Left kidney (tissue), 2 donors: Measurements from ENCODE around the gene RPRD1B. TPM values are rescaled to one million over a fixed set of nuclear protein-coding genes. Genes with fewer than 3 reads are reported as not detected.
"Not testable (repeated sequence)": the region's sequence is repeated elsewhere in the genome, so short reads cannot be mapped to it uniquely, and the experiment has no call there.

Source experiments
- DNase-seq: peaks from one replicate; pipeline ENCODE4 v3.0.0-alpha.2; 2013
- polyA plus RNA-seq: library from polyadenylated mRNA; unstranded; fragments of 120-200 nt; gene quantifications from one replicate; pipeline ENCODE4 v1.2.1, GENCODE V29; 2013; ENCODE audit not compliant: insufficient read length

RPRD1B gene
- polyA plus RNA-seq, 1 donor, result 43.6 TPM

- no peak for DNase-seq
These were observed 33.3 kb upstream of the RPRD1B start for GRCh38 chr20:38000293-38000692.

DNA sequence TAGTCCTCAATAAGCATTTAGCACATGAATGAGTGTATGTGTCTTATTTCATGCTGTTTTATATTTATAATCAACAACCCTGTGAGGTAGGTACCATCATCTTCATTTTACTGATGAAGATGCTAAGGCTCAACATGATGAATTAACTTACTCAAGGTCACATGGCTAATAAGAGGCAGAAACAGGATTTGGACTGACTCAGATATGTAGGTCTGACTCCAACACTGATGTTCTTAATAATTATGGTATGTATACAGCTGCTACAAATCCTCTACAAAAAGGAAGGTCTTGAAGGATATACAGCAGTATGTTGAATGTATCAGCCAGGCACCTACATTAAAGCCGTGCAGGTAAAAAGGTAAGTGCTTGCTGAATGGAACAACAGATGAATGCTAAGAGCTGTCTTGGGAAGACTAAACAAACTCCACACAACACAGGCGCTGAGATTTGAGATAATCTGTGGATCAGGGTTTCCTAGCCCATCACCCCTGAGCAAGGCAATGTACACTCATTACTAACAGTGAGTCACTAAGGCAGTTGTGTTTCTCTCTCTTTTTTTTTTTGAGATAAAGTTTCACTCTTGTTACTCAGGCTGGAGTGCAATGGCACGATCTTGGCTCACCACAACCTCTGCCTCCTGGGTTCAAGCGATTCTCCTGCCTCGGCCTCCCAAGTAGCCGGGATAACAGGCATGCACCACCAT lies 32.2 kb upstream of the RPRD1B start:
- DNase-seq, result no peak

GRCh38 chr20:38001981-38002380 lies 31.6 kb upstream of the RPRD1B start:
- no peak for DNase-seq

- no peak for DNase-seq
These were observed 31.1 kb upstream of the RPRD1B start for GRCh38 chr20:38002422-38002821.

GRCh38 chr20:38004416-38004815 lies 29.1 kb upstream of the RPRD1B start:
- no peak for DNase-seq

GRCh38 chr20:38005903-38006302 lies 27.6 kb upstream of the RPRD1B start:
- DNase-seq, result no peak

DNA sequence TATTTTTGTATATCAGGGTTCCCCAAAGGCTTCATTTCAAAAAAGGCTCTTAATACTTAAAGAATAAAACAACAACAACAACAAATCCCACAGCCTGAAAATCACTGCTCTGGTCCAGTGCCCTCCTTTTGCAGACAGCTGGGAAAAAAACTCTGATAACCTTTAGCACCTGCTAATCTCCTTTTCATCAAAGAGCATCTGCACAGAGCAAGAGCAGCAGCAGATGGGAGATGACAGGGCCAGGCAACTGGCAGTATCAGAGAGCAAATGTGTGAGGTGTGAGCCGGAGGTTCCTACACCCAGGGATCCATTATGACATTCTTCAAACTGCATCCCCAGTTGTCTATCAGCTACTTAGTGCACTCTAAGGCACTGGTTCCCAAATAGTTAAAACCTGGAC lies 26.0 kb upstream of the RPRD1B start:
- DNase-seq, result no peak

DNA sequence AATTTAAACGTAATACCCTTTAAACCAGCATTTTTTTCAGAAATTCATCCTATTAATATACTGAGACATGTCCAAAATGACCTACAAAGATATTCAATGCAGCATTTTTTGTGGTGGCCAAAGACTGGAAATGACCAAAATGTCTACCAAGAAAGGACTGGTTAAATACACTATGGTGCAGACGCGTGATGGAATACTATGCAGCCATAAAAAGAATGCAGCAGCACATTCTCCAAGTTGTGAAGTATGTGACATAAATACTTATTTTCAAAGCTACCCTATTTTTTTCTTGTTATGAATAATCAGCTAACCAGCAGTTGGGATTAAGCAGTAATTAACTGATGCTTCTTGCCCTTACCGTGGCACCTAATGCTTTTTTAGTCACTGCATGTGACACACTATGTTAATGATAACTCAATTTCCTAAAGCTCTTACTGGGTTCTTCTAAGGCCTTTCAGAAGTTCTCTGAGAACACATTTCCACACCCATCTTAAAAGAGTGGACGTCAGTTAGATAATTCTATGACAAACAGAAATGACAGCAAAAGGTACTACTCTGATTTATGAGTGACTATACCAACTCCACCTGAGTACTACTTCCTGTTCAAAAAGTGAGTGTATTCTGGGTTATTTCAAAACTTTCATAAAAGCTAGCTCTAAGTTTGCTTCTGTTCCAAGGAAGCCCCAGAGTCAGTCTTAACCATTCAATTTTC lies 25.2 kb upstream of the RPRD1B start:
- DNase-seq, result no peak

- DNase-seq, result not testable (repeated sequence)
These were observed 24.1 kb upstream of the RPRD1B start for GRCh38 chr20:38009416-38009815.

GRCh38 chr20:38011696-38012095 lies 21.9 kb upstream of the RPRD1B start:
- no peak for DNase-seq

DNA sequence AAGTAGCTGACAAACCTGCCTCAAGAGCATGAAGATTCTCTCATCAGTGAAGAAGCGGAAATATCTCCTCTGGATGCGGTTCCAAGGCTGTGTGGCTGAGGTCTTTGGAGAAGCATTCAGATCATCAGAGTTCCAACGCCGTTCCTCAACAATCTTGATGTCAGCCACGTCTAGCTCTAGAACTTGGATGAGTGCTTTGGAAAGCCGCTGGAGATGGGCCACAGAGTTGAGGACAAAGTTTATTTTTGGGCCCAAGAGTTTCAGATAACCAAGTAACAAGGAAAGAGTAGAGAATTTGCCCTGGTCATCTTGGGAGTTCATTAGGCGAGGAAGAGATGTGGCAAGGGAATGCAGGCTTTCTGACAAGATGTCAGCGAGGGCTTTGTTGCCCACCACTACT lies 21.2 kb upstream of the RPRD1B start:
- DNase-seq, result no peak

GRCh38 chr20:38013887-38014286 lies 19.7 kb upstream of the RPRD1B start:
- no peak for DNase-seq

DNA sequence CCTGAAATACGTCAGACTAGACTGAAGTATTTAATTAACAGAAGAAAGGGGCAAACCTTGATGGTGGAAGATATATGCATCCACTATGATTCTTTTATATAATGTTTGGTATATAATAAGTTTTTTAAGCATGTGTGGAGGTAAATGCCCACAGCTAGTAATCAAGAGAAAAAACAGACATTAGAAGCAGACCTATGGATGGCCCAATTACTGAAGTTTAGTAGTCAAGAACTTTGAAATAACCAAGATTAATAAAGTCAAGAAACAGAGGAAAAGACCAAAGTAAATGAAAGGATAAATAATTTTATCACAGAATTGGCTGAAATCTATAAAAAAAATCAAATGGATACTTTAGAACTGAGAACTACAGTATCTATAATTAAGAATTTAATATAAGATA lies 15.6 kb upstream of the RPRD1B start:
- DNase-seq, result no peak

- no peak for DNase-seq
These were observed 15.2 kb upstream of the RPRD1B start for GRCh38 chr20:38018385-38018784.

DNA sequence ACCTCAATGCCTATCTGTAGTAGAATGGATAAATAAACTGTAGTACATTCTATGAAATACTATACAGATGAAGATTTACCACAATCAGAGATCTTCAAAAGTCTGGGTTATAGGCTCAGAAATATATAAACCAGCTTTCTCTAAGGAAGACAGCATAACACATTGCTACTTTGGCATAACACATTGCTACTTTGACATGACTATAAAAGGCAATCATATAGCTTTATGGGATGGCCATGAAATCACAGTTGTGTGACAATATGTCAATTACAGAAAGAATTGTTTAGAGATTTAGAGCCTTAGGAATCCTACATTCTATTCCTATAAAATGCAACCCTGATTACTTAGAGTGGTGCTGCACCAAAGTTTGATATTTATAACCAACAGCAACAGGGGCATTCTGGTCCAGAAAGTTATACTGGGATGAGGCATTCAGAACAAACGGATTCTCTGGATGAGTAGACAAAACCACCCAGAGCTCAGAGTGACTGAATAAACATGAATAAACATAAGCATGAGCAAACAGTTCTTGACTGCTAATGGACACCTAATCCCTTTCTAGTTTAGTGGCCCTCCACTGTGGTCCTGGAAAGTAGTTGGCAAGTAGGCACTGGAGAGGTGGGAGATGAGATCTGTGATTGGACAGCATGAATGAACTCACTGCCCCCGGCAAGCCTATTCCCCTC lies 12.3 kb upstream of the RPRD1B start:
- no peak for DNase-seq

DNA sequence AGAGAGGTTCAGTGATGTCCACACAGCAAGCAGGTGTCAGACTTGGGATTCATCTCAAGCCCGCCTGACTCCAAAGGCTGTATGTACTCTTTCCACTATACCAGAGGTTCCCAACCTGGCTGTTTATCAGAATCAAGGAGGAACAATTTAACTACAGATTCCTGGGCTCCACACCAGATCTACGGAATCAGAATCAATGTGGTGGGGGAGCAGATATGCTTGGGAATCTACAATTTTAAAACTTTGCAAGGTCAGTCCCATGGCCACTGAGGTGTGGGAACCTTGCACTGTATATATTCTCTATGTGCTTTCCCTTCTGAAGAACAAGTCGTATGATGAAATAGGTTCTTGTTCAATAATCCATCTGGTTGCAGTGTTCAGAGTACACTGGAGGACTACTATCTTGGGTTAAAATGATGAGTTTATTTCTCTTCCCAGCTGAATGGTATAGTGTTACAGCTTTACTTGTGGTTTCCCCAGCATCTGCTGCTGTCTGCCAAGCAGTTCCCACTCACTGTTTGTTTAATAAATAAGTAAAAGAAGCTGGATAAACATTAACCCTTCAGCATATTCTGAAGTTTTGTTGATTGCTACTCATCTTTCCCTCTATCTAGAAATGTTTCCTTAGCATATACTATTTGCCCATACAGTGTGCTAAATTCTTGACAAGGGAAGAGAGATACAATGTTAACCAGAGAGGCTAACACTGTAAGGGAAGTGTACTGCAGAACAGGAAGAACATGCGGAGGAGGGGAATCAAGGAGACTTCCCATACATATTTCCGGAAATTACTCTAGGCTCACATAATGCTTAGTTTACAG lies 10.2 kb upstream of the RPRD1B start:
- peak; percentile 12 for DNase-seq

GRCh38 chr20:38024496-38024895 lies 9.1 kb upstream of the RPRD1B start:
- no peak for DNase-seq

- DNase-seq, result no peak
These were observed 4.1 kb upstream of the RPRD1B start for GRCh38 chr20:38029453-38029852.

DNA sequence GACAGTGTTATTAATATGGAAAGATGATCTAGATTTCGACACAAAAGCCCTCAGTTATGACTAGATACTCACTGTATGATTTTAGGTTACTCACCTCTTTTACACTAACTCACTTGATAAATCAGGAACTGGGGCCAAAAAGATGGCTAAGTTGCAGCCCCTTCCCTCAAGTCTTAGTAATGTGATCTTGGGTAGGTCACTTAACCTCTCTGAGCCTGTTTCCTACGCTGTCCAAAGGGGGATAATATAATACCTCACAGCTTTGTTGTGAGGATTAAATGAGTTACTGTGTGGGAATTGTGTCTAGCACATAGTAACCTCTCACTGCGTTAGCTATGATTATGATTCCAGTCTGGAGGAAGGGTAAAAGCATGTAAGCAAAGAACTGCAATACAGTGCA lies 1.6 kb upstream of the RPRD1B start:
- no peak for DNase-seq

- no peak for DNase-seq
These were observed 789 bp upstream of the RPRD1B start for GRCh38 chr20:38032585-38033329.

GRCh38 chr20:38034108-38034649 lies 633 bp downstream of the RPRD1B start:
- DNase-seq, result no peak
